Left ventricle myocardium superior (tissue), 1 donor: ENCODE data around the gene EAF1. TPM values are rescaled to one million over a fixed set of nuclear protein-coding genes. Genes with fewer than 3 reads are reported as not detected.
"Not testable (repeated sequence)": the region's sequence is repeated elsewhere in the genome, so short reads cannot be mapped to it uniquely, and the experiment has no call there.

Experiments used
- ATAC-seq: fragments of 200-7000 bp; cut with Tn5 transposase; one replicate; pipeline ENCODE4 v1.9.1; 2020; ENCODE audit warnings: mild to moderate bottlenecking, moderate library complexity
- DNase-seq: peaks from one replicate; pipeline ENCODE4 v3.0.0-alpha.2; 2020
- intact Hi-C: fragments of 100-400 bp; cut with micrococcal nuclease; formaldehyde crosslinking; loops from one replicate; pipeline ENCODE4 v1.11.0; 2022
- total RNA-seq: library from RNA; stranded (reverse); fragmentation: NEBNext Ultra II Directional; extraction: Animal tissue kit (Norgen Biotek cat#: 25700); gene quantifications from one replicate; pipeline ENCODE4 v1.2.1, GENCODE V29; 2021
- donor health status: DM: no; HTN: yes; CAD: no; lungs with severe emphysema.

EAF1 gene
- total RNA-seq, 1 donor from 2014 or later: 7.0 TPM

DNA sequence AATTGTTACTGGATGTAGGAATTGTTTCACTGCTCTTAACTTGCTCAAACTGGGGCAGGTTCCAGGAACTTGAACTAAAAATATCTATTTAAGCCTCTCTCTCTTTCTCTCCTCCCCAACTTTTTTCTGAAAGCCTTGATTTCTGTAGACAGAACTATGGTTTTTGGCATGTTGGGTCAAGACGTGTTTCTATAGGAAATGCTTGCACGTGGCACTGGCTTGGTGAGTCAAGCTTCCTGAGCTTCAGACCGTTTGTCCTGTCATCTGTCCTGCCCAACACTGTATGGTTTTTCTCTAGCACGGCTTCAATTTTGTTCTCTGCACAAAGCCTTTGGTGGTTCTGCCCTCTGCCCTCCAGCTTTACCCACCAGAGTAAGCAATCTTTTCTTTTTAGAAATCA lies 13.5 kb downstream of the EAF1 start:
- DNase-seq (no peak), ATAC-seq (no peak)
- intact Hi-C loops: no loop called here

DNA sequence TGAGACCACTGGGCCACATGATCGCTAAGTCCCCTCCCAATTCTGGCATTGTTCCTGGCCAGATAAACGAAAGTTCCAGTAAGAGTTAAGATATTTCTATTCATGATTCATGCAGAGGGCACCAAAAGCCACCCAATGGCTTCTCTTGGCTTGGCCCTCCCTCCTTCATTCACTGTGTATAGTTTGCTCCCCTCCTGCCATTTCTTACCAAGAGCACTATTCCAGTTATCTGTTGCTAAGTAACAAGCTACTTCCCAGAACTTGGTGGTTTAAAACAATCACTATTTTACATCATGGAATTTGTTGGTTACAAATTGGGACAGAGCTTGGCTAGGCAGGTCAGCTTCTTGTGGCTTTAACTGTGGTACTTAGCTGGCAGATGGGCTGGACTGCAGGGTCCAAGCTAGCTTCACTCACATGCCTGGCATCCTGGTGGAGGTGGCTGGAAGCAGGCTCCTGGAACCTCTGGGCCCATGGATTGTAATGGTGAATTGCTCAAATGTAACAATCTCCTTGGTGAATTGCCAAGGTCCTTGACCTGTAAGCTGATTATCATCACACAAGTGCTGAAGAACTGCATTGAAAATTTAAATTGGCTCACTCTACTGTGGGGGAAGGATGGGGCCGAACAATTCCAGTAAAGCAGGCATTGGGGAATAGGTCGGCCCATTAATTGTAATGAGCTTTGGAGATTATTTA lies 16.6 kb downstream of the EAF1 start:
- ATAC-seq: no peak
- no peak for DNase-seq
- intact Hi-C loops: no loop called here

DNA sequence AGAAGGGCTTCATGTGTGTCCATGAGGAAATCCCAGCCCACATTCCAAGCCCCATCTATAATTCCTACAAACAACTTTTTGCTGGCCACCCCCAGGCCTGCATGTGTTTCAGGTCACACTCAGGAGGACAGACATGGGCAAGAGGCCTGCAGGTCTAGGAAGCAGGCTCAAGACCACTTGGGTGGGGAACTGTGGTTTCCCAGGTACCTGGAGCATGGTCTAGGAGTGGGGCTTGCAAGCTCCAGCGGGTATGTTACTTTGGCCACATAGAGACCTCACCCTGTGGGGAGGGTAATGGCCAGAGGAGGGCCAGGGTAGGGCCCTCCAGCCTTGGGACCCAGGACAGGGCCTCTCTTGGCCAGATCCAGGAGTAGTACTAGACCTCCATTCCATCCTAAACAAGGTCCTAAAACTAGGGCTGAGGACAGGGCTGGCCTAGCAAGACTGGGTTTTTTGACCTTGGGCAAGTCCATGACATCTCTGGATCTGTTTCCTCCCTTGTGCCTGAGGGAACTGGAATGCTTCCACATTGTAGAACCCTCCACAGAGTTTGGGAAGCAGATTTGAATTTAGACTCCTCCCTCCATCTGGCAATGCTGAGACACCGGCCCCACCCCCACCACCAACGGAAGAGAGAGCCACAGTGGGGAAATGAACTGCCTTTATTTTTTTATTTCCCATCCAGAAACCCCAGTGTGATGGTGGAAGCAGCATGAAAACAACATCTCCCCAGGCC lies 22.3 kb downstream of the EAF1 start:
- intact Hi-C loops: no loop called here
- no peak for ATAC-seq
- DNase-seq: no peak

DNA sequence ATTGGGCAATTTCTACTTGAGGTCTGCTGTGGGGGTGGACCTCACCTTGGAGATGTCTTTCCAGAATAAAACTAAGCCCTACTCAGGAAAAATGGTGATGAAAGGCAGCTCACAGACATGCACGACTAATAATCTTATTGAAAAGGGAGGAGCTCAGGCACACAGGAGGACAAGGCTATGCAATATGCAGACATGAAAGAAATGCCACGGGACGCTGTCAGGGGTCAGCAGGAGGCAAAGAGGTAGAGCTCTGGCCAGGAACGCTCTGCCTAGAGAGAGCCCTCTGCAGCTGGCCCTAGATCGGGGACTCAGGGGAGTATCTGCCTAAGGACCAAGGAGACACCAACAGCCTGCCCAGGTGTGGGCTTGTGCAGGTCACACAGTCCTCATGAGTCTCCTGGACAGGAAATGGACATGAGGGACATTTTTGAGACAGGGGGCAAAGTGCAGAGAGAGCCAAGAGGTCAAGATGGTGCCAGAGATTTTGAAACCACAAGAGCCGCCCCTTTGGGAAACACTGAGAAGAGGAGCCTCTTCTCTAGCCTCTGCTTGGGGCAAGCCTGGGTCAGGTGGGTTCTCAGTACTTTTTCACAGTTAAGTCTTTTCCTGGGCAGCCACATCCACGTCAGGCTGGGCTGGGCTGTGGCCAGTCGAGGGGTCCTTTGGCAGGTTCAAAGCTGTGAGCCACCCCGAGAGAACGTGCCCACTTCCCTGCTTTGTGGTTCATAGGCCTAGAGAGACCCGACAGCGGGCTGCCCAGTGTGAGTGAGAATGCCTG lies 23.2 kb downstream of the EAF1 start:
- intact Hi-C loops: no loop called here
- ATAC-seq: no peak
- no peak for DNase-seq

DNA sequence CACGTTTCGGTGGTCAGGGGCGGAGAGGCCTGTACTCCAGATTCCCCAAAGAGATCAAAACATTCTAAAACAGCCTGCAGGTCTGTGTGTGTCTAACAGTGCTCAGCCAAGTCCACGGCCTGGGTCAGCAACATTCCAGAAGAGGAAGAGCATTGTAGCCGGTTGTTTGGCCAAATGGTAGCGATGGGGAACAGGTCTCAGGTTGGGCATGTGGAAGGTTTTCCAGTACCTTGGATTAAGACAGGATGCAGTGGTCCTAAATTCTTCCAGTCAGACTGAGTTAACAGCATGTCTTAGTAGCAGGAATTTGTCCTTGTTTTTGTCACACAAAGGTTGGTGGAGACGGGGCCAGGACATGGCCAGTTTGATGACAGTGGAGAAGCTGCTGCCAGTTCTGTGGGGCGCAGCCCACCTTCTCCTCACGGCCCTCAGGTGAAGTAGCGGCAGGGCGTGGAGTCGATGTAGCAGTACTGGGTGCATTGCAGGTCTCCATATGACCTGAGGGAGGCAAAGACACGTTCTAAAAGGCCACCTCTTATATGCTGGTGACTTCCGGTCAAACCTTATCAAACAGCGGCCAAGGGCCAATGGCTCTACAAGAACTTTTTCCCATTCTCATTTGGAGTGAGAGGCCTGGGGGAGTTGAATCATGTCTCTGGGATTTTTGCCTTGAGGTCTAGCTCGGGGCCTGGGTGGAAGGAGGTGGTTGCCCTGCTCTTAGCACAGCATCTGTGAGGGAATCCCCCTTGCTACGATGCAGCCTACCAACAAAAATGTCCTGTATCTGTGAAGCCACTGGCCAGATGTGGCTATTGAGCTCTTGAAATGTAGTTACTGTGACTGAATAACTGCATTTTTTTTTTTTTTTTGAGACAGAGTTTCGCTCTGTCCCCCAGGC lies 24.1 kb downstream of the EAF1 start:
- intact Hi-C loops: no loop called here
- DNase-seq: no peak
- ATAC-seq: no peak

DNA sequence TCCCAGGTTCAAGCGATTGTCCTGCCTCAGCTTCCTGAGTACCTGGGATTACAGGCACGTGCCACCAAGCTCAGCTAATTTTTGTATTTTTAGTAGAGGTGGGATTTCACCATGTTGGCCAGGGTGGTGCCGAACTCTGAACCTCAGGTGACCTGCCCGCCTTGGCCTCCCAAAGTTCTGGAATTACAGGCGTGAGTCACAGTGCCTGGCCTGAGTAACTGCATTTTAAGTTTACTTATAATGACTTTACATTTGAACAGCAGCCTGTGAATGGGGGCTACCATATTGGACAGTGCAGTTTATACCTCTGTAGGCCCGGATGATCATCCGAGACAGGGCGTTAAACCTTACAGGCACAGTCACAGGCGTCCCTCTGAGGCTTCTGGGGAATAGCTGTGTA lies 24.8 kb downstream of the EAF1 start:
- DNase-seq (no peak), ATAC-seq (no peak)
- intact Hi-C loops: no loop called here

DNA sequence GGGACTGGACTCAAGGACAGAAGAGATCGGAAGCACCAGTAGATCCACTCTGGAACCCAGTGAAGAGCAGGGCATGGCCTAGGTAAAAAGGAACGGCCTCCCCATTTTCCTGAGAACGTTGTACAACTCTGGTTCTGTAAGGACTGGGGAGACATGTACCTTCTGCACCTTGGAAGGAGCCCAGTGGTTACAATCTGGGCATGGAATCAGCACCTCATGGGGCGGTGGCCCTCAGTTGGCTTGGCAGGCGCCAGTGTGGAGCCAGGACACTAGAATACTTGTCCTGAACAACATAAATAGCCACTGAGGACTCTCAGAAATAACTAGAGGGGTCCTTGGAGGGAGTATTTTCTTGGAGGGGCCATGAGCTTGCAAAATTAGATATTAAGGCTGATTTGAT lies 25.6 kb downstream of the EAF1 start:
- intact Hi-C loops: no loop called here
- DNase-seq: no peak
- no peak for ATAC-seq

DNA sequence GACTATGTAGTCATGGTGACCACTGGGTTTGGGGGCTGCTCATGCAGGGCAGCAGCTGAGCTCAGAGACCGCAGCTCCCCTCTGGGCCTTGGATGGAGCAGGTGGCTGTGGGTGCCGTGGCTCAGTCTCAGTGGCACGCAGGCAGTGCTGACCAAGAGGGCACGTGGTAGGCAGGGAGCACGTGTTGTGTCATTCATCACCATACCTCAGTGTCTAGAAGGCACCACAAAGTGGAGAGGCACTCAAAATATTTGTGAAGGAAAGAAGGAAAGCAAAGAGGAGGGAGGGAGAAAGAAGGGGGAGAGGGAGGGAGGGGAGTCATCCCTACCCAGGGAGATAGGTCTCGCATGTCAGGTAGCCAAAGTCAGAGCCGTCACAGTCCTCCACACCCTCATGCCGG lies 26.1 kb downstream of the EAF1 start:
- intact Hi-C loops: no loop called here
- ATAC-seq (no peak), DNase-seq (no peak)

DNA sequence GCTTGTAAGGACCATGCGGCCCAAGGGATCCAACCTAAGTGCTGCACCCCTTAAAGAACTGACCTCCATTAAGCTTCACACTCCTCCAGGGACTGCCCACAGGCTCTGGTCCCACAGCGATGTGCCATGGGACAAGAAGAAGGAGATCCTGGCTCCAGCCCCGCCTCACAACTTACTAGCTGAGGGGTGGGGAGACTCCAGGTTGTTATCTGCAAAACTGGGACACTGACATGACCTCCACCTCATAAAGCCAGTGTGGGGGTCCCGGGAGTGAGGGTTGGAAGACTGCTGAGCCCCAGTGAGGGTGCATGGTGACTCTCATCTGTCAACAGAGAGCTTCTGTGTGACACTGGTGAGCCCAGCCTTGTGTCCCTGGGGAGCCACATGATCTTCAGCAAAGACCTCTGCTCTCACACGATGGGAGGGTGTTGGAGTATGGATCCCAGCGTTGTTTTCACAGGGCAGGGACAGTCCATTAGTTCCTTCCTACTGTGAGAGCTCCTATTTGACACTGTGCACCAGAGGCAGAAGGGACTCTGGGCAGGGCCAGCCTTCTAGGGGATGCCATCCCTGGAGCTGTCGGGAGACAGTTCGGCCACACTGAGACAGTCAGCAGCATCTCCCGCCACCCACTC lies 26.7 kb downstream of the EAF1 start:
- intact Hi-C loops: no loop called here
- DNase-seq (no peak), ATAC-seq (no peak)

DNA sequence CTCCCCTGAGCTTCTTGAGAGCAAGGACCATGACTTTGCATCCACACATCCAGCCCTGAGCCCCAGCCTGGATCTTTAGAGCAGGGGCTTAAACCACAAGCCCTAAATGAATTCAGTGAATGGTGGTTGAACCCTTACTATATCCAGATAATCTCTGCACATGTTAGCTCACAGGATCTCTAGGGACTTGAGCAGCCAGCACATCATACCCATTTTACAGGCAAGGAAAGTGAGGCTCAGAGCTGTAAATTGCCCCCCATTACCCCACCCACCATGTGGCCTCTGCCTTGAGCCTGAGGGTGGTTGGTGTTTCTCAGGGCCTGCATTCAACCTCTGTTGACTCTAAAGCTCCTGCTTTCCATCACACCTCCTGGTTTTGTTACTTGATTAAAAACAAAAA lies 27.6 kb downstream of the EAF1 start:
- DNase-seq (no peak), ATAC-seq (no peak)
- intact Hi-C loops: no loop called here

DNA sequence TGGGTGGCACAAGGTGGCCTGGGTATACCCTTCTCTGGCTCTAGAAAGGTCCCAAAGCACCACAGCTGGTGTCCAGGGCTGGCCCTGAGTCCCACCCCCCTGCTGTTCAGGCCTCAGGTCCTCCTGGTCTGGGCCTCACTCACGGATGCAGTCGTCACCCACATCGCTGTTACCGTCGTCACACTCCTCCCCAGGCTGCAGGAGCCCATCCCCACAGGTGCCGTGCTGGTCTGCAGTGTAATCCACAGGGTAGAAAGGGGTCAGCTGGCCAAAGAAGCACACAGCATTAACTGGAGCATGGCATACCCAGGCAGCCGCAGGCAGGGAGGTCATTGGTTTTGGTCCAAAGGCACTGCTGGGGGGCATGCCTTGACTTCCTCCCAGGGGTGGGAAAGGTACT lies 28.4 kb downstream of the EAF1 start:
- no peak for DNase-seq
- intact Hi-C loops: no loop called here
- no peak for ATAC-seq

DNA sequence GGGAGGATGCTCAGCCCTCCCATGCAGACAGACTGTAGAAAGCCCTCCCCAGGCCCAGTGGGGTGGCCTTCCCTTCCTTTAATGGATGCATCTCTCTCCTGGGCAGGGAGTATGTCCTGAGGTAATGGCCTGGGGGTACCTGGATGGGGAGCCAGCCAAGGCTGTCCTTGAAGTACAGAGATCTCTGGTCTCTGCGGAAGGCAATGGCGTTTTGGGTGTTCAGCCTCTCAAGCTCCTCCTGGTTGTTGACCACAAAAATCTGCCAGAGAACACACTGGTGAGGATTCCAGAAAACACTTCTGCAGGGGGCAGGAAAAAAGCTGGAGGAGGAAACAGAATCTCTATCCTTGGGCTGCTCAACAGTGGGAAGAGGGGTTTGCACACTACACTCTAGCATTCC lies 28.9 kb downstream of the EAF1 start:
- intact Hi-C loops: no loop called here
- ATAC-seq: no peak
- DNase-seq: no peak

DNA sequence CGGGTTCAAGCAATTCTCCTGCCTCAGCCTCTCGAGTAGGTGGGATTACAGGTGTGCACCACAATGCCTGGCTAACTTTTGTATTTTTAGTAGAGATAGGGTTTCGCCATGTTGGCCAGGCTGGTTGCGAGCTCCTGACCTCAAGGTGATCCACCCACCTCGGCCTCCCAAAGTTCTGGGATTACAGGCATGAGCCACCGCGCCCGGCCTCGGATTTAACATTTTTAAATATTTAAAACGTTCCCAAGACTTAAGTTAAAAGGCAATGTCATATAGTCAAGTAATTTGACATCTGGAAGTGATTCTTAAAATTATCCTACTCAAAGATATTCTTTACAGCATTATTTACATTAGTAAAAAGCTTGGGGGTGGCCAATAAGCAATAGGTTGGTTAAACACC lies 29.5 kb downstream of the EAF1 start:
- DNase-seq, intact Hi-C loops, ATAC-seq: not testable (repeated sequence)

DNA sequence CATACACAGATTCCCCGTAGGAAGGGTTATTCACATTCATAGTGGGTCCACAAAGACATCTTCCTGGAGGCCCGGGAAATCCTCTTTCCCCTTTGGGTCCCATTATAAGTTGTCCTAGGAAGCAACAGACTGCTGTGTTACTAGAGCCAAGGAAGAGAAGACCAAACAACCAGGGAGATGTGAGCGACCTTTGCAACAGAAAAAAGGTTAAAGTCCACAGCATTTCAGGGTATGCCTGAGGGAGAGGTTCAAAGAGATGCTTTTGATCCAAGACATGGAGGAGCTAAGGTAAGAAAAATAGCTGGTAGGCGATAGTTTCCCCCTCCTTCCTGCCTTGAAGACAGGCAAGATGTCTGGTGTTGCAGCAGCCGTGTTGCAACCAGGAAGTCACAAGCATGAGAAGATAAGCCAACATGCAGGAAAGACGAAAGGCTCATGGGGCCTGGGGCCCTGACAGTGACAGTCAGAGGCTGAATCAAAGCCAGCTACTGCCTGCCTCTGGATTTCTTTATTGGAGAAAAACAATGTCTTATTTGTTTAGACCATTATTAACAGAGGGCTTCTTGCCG lies 30.9 kb downstream of the EAF1 start:
- ATAC-seq (no peak), DNase-seq (no peak)
- intact Hi-C loops: no loop called here

DNA sequence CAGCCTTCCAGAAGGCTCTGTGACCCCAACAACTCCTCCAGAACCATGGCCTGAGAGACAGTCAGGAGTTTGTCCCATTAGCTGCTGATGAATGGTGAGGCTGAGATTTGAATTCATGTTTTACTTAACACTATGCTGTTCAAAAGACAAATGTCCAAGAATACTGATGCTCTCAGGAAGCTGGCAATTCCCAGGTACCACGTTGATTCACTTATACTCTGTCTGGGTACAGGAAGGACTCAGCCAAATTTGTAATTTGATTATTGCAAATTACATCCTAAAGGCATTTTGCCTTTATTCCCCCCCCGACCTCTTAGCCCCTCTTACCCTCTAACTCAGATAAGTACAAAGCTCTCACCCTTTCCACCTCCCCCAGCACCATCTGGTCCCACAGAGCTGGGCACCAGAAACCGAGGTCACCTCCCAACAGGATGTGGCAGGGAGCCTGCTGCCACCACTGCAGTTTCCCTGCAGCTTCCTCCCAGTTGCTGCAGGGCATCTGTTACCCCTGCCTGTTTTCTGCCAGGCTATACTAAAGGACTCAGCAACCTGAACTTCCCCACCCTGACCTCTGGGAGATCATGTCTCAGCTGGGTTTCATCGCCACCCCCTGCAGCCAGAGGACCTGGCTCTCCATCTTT lies 33.6 kb downstream of the EAF1 start:
- ATAC-seq (no peak), DNase-seq (no peak)
- intact Hi-C loops: no loop called here

DNA sequence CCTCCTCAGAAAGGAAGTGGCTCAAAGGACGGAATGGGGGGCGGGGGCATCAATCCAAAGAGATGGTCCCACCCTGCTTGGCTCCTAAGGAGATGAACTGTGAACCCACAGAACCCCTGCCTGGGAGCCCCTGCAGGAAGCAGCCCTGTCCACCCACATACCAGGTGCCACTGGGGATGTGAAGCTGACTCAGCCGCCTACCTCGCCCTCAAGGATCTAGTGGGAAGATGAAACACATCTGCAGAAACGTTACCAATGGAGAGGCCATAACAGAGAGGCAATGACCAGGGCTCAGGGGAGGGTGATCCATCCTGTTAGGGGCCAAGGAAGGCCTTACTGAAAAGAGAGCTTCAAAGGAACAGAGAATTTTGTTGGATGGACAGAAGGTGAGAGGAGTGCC lies 35.1 kb downstream of the EAF1 start:
- no peak for DNase-seq
- intact Hi-C loops: no loop called here
- ATAC-seq: no peak

DNA sequence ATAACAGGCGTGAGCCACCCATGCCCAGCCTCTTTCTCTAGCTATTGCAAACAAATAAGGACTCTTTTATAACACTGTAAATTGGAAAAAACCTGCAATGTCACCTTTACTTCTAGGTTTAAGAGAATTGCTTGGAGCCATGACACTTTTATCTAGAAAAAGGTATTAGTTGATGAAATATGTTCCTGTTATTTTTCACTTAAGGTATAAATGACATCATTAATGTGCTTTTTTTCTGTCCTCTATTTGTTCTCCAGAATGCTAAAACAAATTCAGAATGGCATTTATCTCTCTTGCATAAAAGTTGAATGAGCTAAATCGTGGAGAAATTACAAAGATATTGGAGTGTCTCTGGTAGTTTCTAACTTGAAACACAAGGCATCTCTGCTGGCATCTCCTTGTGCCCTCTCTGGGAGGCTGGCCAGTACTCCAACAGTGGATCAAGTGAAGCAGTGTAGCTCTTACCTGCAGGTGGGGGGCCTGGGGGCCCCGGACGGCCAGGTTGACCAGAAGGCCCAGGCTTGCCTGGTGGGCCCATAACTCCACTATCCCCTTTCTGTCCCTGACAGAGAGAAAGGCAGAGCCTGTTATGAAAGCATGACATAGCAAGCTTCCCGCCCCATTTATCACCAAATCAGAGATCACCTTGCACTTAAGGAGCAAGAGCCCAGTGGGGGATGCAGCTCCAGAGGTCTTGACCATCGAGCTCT lies 38.6 kb downstream of the EAF1 start:
- no peak for ATAC-seq
- DNase-seq: no peak
- intact Hi-C loops: no loop called here
